AG04450 (cell line): Measurements from ENCODE around the gene SEMA7A. TPM values are rescaled to one million over a fixed set of nuclear protein-coding genes. Genes with fewer than 3 reads are reported as not detected.

Experiments used
- CTCF ChIA-PET: fragments of 300-600, 350-600 bp; formaldehyde crosslinking; extraction: SDS; loops from one replicate; lab custom pipeline; 2022; ENCODE audit warnings: antibody characterized with exemption, inconsistent platforms; lab: Charles Lee
- POLR2A ChIA-PET: fragments of 350-600 bp; formaldehyde crosslinking; extraction: SDS; loops from one replicate; lab custom pipeline; 2021; ENCODE audit warnings: antibody characterized with exemption, inconsistent platforms; lab: Yijun Ruan, JAX
- DNase-seq: peaks from one replicate; pipeline ENCODE4 v3.0.0-alpha.2; 2011; ENCODE audit warnings: low read depth, low spot score
- H3K27ac ChIP-seq: one replicate; pipeline ENCODE4 v1.5.1; 2012; ENCODE audit warnings: low read depth, low read length, control low read depth
- H3K27me3 ChIP-seq: one replicate; pipeline ENCODE4 v1.6.0; 2012; ENCODE audit warnings: low read length; ENCODE audit not compliant: control insufficient read depth, insufficient read depth
- H3K4me3 ChIP-seq: 2 replicates; pipeline ENCODE4 v1.5.1; 2011; ENCODE audit warnings: mild to moderate bottlenecking, low read depth, low read length, control low read depth
- H3K9me3 ChIP-seq: 2 replicates; pipeline ENCODE4 v1.5.1; 2012; ENCODE audit warnings: low read length; ENCODE audit not compliant: control insufficient read depth, insufficient read depth
- CTCF ChIP-seq: IDR thresholded peaks from 2 replicates; pipeline ENCODE4 v1.5.1; 2011; ENCODE audit warnings: low read depth, low read length, control low read depth, inconsistent platforms
- polyA plus RNA-seq: library from polyadenylated mRNA; depleted of rRNA; stranded (reverse); fragments of >200 nt; gene quantifications from 2 replicates; pipeline ENCODE4 v1.2.3, GENCODE V29; 2011

SEMA7A gene
- polyA plus RNA-seq, 1 experiment, result 7.5 TPM

GRCh38 chr15:74395319-74396145 lies 38.2 kb downstream of the SEMA7A start:
- POLR2A ChIA-PET, result interaction anchor here (1.2 kb wide), 1 partner anchor 25 kb away, joined by 3 read pairs; no protein-coding TSS in a partner anchor
- CTCF ChIA-PET, result interaction anchor here (1.2 to 2.1 kb wide), 3 partner anchors 13 to 44 kb away, joined by 4 to 5 read pairs (median 4); no protein-coding TSS in a partner anchor
- H3K27ac ChIP-seq, result peak overlapping the region; percentile 61
- H3K27me3 ChIP-seq, result no peaks in the 10 kb centered on the region
- TF ChIP-seq CTCF, result no peak
- DNase-seq, result no peak
- no peak overlapping the region for H3K4me3 ChIP-seq
- no peaks in the 10 kb centered on the region for H3K9me3 ChIP-seq

GRCh38 chr15:74394090-74394846 lies 39.5 kb downstream of the SEMA7A start:
- no peak for TF ChIP-seq CTCF
- Histone ChIP-seq H3K27ac (no peak overlapping the region), H3K27me3 (no peaks in the 10 kb centered on the region), H3K4me3 (no peak overlapping the region), H3K9me3 (no peaks in the 10 kb centered on the region)
- no peak for DNase-seq
- ChIA-PET CTCF (interaction anchor here (1.2 to 1.5 kb wide), 3 partner anchors 15 to 45 kb away, joined by 4 to 8 read pairs (median 4); no protein-coding TSS in a partner anchor), POLR2A (interaction anchor here (1.2 kb wide), 1 partner anchor 27 kb away, joined by 3 read pairs; no protein-coding TSS in a partner anchor)

GRCh38 chr15:74393423-74393822 lies 40.3 kb downstream of the SEMA7A start:
- Histone ChIP-seq H3K4me3 (no peak overlapping the region), H3K27ac (no peak overlapping the region), H3K27me3 (no peaks in the 10 kb centered on the region), H3K9me3 (no peaks in the 10 kb centered on the region)
- no peak for TF ChIP-seq CTCF
- no peak for DNase-seq
- ChIA-PET POLR2A (interaction anchor here (1.1 kb wide), 1 partner anchor 14 kb away, joined by 3 read pairs; no protein-coding TSS in a partner anchor), CTCF (interaction anchor here (1.2 to 1.5 kb wide), 2 partner anchors 11 to 45 kb away, joined by 5 to 8 read pairs; no protein-coding TSS in a partner anchor)

GRCh38 chr15:74392902-74393301 lies 40.9 kb downstream of the SEMA7A start:
- CTCF ChIA-PET, result interaction anchor here (0.6 to 1.5 kb wide), 3 partner anchors 11 to 58 kb away, joined by 3 to 8 read pairs (median 5); no protein-coding TSS in a partner anchor
- Histone ChIP-seq H3K4me3 (no peak overlapping the region), H3K9me3 (no peaks in the 10 kb centered on the region), H3K27me3 (no peaks in the 10 kb centered on the region), H3K27ac (no peak overlapping the region)
- POLR2A ChIA-PET, result interaction anchor here (0.6 to 1.1 kb wide), 3 partner anchors 11 to 351 kb away, joined by 3 read pairs; no protein-coding TSS in a partner anchor
- DNase-seq, result no peak
- TF ChIP-seq CTCF, result no peak
